ENCODE results near the gene TCEA2. TPM values are rescaled to one million over a fixed set of nuclear protein-coding genes. Genes with fewer than 3 reads are reported as not detected.

Gene TCEA2
- polyA plus RNA-seq, 3 donors: 15.7 to 24.3 (median 16.0) TPM

DNA sequence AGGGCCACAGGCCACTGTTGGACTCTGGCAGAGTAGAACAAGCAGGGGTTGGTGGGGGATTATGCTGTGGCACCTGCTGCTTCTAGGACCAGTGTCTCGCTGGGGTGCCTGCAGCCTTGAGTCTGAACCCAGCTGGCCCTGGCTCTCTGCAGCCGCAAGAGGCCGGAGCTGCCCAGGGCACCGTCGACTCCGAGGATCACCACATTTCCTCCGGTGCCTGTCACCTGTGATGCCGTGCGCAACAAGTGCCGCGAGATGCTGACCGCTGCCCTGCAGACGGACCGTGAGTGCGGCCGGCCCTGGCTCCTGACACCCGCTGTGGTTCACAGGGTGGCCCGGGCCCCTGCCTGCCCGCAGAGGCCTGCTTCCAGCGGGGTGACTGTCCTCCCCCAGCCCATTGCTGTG, 6.2 kb downstream of the TCEA2 start:
- Histone ChIP-seq H3K79me2 (ENCODE audit: insufficient read depth, low read length) (peaks cover 8% of the 10 kb centered on the region), H2AFZ (ENCODE audit: insufficient read depth, low read depth, low read length, poor library complexity, severe bottlenecking) (no peak overlapping the region), H3K4me2 (replicated peaks; ENCODE audit: extremely low read depth, low read length, poor library complexity, severe bottlenecking) (no peak overlapping the region), H3K9me3 (replicated peaks in 1 of 2; ENCODE audit: control insufficient read depth in 1 of 2, insufficient read depth in 1 of 2, low read length in 2 of 2) (no peaks in the 10 kb centered on the region), H3K36me3 (replicated peaks in 1 of 2; ENCODE audit: control insufficient read depth in 1 of 2, insufficient read depth in 2 of 2, low read length in 2 of 2) (peaks cover 22 to 25% of the 10 kb centered on the region in 2 donors), H3K27ac (ENCODE audit: low read depth in 1 of 2, low read length in 2 of 2) (no peak overlapping the region), H4K20me1 (ENCODE audit: insufficient read depth, low read length) (peaks cover 64% of the 10 kb centered on the region), H3K27me3 (ENCODE audit: control insufficient read depth in 2 of 2, insufficient read depth in 2 of 2, low read length in 2 of 2) (no peaks in the 10 kb centered on the region), H3K4me1 (ENCODE audit: control insufficient read depth in 1 of 2, insufficient read depth in 2 of 2, low read length in 2 of 2) (peaks cover 16 to 39% of the 10 kb centered on the region in 2 donors), H3K4me3 (replicated peaks in 1 of 3; ENCODE audit: low read depth in 2 of 3, low read length in 3 of 3) (no peak overlapping the region), H3K9ac (ENCODE audit: insufficient read depth, low read length, poor library complexity, severe bottlenecking) (no peak overlapping the region)
- H3K4me3 Mint-ChIP-seq: no peak overlapping the region
- 86% methylated on average over 20 of the region's 20 CpGs for WGBS (ENCODE audit: insufficient coverage)
- peaks cover 0 to 2% (median 0%) of the 10 kb centered on the region in 7 donors for H3K9me3 Mint-ChIP-seq
- peaks cover 0 to 20% (median 12%) of the 10 kb centered on the region in 3 donors for H3K27me3 Mint-ChIP-seq (ENCODE audit: low read depth in 3 of 3)
- peaks cover 16 to 24% of the 10 kb centered on the region in 2 donors for H3K36me3 Mint-ChIP-seq
- no peak overlapping the region for H3K27ac Mint-ChIP-seq
- no peak for DNase-seq
- H3K4me1 Mint-ChIP-seq: peaks cover 40% of the 10 kb centered on the region
- TF ChIP-seq CTCF (IDR thresholded peaks at IDR 0.05): no peak
- intact Hi-C loops (cut with micrococcal nuclease): loop anchor here in 1 of 2 donors (10.0 kb wide), 1 partner anchor 544 kb away; the partner anchor contains the start of gene PPDPF

- Mint-ChIP-seq H3K9me3 (peaks cover 0 to 2% (median 0%) of the 10 kb centered on the region in 7 donors), H3K4me3 (no peak overlapping the region), H3K27ac (no peak overlapping the region), H3K27me3 (ENCODE audit: low read depth in 3 of 3) (peaks cover 0 to 15% (median 10%) of the 10 kb centered on the region in 3 donors), H3K36me3 (peaks cover 21 to 29% of the 10 kb centered on the region in 2 donors), H3K4me1 (peaks cover 35% of the 10 kb centered on the region)
- H3K9ac ChIP-seq (ENCODE audit: insufficient read depth, low read length, poor library complexity, severe bottlenecking): no peak overlapping the region
- H3K4me3 ChIP-seq (replicated peaks in 1 of 3; ENCODE audit: low read depth in 2 of 3, low read length in 3 of 3): no peak overlapping the region
- peaks cover 69% of the 10 kb centered on the region for H4K20me1 ChIP-seq (ENCODE audit: insufficient read depth, low read length)
- intact Hi-C loops (cut with micrococcal nuclease): loop anchor here in 1 of 2 donors (10.0 kb wide), 1 partner anchor 545 kb away; the partner anchor contains the start of gene PPDPF
- WGBS (ENCODE audit: insufficient coverage): 54% methylated on average over 10 of the region's 14 CpGs
- peak in 2 of 3 donors; percentile 42 to 52 for DNase-seq
- H3K79me2 ChIP-seq (ENCODE audit: insufficient read depth, low read length): peaks cover 13% of the 10 kb centered on the region
- no peak overlapping the region for H3K4me2 ChIP-seq (replicated peaks; ENCODE audit: extremely low read depth, low read length, poor library complexity, severe bottlenecking)
- H2AFZ ChIP-seq (ENCODE audit: insufficient read depth, low read depth, low read length, poor library complexity, severe bottlenecking): no peak overlapping the region
- no peak overlapping the region for H3K27ac ChIP-seq (ENCODE audit: low read depth in 1 of 2, low read length in 2 of 2)
- H3K36me3 ChIP-seq (replicated peaks in 1 of 2; ENCODE audit: control insufficient read depth in 1 of 2, insufficient read depth in 2 of 2, low read length in 2 of 2): peaks cover 27 to 30% of the 10 kb centered on the region in 2 donors
- H3K27me3 ChIP-seq (ENCODE audit: control insufficient read depth in 2 of 2, insufficient read depth in 2 of 2, low read length in 2 of 2): no peaks in the 10 kb centered on the region
- no peaks in the 10 kb centered on the region for H3K9me3 ChIP-seq (replicated peaks in 1 of 2; ENCODE audit: control insufficient read depth in 1 of 2, insufficient read depth in 1 of 2, low read length in 2 of 2)
- TF ChIP-seq CTCF (IDR thresholded peaks at IDR 0.05): peak; percentile 98
- peaks cover 12 to 39% of the 10 kb centered on the region in 2 donors for H3K4me1 ChIP-seq (ENCODE audit: control insufficient read depth in 1 of 2, insufficient read depth in 2 of 2, low read length in 2 of 2)
These were observed 6.7 kb downstream of the TCEA2 start for GRCh38 chr20:64069614-64070243.

Measured in CD14-positive monocyte (primary cell).